WTC11 (cell line): ENCODE data around the gene KCNQ4.

Source experiments
- FOXK1 ChIP-seq: sonication (generic); formaldehyde crosslinking; IDR thresholded peaks from 2 replicates; pipeline ENCODE4 v1.8.0; 2022; ENCODE audit warnings: mild to moderate bottlenecking, moderate library complexity, missing genetic modification reagents
- MAX ChIP-seq: sonication (generic); formaldehyde crosslinking; IDR thresholded peaks from 2 replicates; pipeline ENCODE4 v1.8.0; 2022; ENCODE audit warnings: mild to moderate bottlenecking, missing genetic modification reagents
- PREB ChIP-seq: sonication (generic); formaldehyde crosslinking; IDR thresholded peaks from 2 replicates; pipeline ENCODE4 v1.8.1; 2022; ENCODE audit warnings: mild to moderate bottlenecking, missing genetic modification reagents, moderate library complexity, borderline replicate concordance

- TF ChIP-seq PREB (CRISPR knock-in tag) (no peak), FOXK1 (no peak), MAX (CRISPR knock-in tag) (no peak)
These were observed 8.4 kb downstream of the KCNQ4 start for GRCh38 chr1:40792036-40792435.
